GM03348 (cell line): Measurements from ENCODE around the gene EPS8L2.
A peak's percentile ranks its signal among the peaks of the same experiment; 100 is the strongest.
"Not testable (repeated sequence)": the region's sequence is repeated elsewhere in the genome, so short reads cannot be mapped to it uniquely, and the experiment has no call there.

Experiments used
- DNase-seq: peaks from one replicate; pipeline ENCODE4 v3.0.0; 2012; ENCODE audit warnings: low spot score

Gene EPS8L2

DNA sequence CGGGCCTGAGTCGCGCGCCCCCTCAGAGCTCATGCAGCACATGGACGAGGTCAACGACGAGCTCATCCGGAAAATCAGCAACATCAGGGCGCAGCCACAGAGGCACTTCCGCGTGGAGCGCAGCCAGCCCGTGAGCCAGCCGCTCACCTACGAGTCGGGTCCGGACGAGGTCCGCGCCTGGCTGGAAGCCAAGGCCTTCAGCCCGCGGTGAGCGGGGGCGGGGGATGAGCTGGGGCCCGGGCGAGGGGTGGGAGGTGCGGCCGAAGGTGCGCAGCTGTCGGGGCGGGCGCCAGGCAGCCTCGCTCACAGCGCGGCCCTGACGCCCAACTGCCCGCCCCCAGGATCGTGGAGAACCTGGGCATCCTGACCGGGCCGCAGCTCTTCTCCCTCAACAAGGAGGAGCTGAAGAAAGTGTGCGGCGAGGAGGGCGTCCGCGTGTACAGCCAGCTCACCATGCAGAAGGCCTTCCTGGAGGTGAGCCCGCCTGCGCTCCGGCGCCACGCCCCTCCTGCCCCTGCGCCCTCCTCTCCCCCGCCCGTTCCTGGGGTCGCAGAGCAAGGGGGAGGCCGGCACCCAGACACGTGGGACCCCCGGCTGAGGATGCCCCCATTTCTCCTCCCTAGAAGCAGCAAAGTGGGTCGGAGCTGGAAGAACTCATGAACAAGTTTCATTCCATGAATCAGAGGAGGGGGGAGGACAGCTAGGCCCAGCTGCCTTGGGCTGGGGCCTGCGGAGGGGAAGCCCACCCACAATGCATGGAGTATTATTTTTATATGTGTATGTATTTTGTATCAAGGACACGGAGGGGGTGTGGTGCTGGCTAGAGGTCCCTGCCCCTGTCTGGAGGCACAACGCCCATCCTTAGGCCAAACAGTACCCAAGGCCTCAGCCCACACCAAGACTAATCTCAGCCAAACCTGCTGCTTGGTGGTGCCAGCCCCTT is 20.5 kb downstream of the EPS8L2 start:
- DNase-seq = no peak

DNA sequence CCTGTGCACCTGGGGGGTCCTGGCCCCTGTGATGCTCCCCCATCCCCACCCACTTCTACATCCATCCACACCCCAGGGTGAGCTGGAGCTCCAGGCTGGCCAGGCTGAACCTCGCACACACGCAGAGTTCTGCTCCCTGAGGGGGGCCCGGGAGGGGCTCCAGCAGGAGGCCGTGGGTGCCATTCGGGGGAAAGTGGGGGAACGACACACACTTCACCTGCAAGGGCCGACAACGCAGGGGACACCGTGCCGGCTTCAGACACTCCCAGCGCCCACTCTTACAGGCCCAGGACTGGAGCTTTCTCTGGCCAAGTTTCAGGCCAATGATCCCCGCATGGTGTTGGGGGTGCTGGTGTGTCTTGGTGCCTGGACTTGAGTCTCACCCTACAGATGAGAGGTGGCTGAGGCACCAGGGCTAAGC is 21.3 kb downstream of the EPS8L2 start:
- DNase-seq = no peak

DNA sequence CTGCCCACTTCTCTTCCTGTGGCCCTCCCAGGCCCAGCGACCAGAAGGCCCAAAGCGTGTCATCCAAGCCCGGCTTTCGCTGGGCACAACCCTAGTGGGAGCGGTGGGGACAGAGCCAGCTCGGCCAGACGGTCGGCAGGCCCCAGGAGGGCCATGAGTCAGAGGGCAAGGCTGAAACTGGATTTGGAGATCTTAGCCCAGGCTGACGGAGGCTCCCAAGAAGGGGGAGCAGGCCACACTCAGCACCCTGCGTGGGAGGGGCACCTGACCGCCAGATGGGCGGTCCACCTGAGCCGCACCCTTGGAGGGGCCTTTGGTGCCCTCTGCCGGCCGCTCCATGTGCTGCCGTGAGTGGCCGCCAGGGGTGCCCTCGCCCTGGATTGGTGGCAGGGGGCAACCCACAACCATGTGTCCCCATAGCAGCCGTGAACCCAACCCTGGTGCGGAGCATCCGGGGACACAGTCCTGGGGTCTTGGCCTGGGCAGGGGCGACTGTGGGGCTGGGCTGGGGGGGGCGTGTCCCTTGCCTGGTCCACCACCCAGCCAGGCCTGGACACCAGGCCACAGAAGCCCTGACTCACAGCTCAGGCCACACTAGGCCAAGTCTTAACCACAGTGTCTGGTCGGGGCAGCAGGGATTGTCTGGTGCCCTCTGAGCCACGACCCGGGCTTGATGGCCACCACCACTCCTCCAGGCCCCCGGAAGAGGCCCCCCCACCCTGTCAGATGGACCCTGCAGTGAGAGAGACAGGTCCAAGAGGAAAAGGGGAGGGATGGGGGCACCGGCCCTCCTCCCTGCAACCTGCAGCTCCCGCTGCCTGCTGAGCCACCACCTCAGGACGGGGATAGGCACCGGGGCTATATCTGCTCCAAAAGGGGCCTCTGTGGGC is 22.1 kb downstream of the EPS8L2 start:
- peak; percentile 95 for DNase-seq

DNA sequence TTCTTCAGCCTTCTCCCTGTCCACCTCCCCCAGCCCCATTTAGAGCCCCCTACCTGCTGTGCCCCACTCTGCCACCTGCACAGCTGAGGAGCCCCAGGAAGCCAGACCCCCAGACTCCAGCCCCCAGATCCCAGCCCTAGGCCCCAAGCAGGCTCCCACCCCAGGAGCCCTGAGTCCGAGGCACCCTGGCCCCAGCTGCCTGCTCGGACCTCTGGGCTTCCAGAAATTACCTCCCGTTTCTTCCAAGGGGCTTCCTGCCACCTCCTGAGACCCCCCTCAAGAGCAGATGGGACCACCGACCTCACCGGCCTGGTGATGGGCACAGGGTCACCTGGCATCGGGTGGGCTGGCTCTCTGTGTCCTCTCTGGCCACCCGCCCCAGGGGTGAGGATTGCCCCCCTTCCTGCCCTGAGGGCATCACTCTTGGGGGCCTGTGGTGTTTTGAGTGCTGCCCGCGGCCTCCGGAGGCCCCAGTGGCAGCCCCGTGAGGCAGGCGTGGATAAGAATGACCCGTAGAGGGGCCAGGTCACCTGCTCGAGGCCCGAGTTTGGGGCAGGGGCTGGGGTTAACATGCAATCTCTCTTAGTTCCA is 23.0 kb downstream of the EPS8L2 start:
- peak; percentile 2 for DNase-seq

DNA sequence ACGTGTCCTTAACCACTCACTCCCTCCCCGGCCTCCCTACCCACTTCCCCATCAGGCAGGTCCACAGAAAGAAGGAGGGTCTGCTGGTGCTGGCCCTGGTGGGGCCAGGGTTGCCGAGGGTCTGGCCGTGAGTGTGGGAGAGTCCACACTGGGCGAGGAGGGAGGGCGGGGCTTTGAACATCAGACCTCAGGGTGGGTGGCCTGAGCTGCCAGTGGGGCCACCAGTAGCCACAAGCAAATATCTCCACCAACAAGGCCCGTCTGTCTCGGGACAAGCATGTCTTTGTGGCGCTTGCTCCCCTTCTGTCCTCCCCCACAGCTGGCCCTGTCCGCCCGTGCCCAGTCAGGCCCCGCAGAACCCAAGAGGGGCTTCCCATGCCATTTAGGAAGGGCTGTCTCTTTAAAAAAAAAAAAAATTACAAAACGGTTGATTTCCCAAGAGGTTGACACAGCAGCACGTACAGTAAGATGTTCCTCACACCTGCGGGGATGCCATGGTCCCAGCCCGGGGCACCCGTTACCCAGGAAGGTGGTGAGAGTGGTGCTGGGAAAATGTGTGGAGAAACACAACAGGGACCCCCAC is 23.6 kb downstream of the EPS8L2 start:
- no peak for DNase-seq

DNA sequence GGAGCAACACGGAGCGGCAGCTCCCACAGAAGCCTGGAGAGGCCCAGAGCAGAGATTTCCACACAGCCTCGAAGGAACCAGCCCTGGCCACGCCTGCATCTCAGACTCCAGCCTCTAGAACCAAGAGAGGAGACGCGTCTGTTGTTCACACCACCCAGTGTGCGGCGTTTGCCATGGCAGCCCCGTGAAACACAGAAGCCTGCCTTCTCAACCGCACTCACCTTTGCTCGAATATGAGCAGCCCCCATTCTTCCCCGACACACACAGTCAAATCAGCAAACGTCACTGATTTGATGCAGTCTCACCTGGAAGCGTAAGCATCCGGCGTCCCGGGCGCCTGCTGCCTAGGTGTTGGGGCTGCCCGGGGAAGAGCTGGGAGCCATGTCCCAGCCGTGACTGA is 27.0 kb downstream of the EPS8L2 start:
- peak; percentile 3 for DNase-seq

DNA sequence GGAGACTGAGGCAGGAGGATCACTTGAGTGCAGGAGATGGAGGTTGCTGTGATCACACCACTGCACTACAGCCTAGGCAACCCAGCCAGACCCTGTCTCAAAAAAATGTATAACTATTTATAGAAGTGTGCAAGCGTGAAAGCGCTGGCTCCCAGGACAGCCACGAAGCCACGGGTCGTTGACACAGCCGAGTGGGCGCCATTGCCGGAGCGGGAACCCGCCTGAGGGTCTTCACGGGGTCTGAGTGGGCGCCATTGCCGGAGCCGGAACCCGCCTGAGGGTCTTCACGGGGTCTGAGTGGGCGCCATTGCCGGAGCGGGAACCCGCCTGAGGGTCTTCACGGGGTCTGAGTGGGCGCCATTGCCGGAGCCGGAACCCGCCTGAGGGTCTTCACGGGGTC is 28.5 kb downstream of the EPS8L2 start:
- DNase-seq = not testable (repeated sequence)

DNA sequence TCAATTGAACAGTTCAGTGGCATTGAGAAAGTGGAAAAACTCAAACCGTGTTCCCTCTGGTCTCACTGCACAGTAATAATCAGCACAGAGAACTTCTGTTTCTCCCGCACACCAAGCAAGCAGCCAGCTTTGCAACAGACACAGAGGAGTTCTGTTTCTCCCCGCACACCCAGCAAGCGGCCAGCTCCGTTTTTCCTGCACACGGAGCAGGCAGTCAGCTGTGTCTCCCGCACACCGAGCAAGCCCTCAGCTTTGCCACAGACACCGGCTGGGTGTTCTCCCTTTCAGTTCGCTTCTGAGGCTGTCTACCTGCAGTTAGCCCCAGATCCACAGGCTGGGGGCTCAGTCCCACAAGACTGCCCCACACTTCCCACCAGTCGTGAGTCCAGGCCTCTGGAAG is 31.3 kb downstream of the EPS8L2 start:
- DNase-seq = no peak

DNA sequence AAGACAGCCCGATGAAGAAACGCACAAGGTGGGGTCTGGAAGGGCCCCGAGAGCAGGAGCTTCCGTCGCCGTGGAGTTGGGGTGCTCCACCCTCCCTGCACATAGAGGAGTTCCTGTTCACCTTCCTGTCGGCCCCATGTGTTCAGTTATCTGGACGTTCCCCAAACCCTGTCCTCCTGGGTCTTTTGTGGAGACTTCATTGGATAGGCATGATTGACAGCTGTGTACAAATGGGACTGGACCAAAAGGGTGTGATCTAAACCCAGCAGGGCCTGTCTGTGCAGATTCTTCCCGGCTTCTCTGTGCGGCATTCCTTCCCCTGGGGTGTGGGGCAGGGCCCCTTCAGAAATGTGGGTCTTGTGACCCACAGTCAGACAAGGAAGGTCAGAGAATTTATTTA is 31.9 kb downstream of the EPS8L2 start:
- not testable (repeated sequence) for DNase-seq

DNA sequence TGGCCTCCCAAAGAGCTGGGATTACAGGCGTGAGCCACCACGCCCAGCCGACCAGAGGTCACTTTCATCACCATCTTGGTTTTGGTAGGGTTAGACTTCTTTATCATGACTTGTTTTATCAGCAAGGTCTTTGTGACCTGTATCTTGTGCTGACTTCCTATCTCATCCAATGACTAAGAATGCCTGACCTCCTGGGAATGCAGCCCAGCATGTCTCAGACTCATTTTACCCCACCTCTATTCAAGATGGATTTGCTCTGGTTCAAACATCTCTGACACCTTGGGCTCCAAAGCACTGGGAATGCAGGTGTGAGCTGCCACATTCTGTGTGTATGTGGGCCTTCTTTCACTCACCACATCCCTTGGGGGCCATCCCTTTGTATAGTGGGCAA is 36.1 kb downstream of the EPS8L2 start:
- DNase-seq = no peak

DNA sequence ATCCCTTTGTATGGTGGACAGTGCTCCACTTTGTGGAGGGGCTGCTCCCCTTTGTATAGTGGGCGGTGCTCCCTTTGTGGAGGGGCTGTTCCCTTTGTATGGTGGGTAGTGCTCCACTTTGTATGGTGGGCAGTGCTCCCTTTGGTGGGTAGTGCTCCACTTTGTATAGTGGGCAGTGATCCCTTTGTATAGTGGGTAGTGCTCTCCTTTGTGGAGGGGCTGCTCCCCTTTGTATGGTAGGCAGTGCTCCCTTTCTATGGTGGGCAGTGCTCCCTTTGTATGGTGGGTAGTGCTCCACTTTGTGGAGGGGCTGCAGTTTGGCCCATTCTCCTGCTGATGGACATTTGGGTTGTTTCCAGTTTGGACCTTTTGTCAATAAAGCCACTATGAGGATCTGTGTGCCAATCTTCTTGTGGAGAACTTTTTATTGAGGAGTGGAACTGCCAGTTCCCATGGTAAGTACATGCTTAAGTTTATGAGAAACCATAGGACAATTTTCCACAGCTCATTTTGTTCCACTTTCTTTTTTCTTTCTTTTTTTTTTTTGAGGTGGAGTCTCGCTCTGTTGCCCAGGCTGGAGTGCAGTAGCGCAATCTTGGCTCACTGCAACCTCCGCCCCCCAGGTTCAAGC is 36.7 kb downstream of the EPS8L2 start:
- DNase-seq = no peak

DNA sequence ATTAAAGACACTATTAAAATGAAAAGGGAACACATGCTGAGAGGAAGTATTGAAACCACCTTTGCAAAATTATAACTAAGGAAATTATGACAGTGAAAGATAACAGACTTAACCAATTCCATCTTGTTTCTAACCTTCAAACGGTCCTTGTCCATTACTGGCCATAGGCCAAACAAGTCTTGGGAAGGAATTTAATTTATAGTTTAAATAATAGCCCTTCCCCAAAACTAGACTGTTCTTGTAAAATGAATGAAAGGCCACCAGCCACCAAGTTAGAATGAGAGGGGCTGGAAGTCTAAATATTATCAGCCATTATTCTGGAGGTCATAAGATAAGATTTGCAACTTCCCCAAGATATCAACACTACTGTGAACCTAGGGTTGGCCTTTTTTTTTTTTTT is 39.4 kb downstream of the EPS8L2 start:
- no peak for DNase-seq

DNA sequence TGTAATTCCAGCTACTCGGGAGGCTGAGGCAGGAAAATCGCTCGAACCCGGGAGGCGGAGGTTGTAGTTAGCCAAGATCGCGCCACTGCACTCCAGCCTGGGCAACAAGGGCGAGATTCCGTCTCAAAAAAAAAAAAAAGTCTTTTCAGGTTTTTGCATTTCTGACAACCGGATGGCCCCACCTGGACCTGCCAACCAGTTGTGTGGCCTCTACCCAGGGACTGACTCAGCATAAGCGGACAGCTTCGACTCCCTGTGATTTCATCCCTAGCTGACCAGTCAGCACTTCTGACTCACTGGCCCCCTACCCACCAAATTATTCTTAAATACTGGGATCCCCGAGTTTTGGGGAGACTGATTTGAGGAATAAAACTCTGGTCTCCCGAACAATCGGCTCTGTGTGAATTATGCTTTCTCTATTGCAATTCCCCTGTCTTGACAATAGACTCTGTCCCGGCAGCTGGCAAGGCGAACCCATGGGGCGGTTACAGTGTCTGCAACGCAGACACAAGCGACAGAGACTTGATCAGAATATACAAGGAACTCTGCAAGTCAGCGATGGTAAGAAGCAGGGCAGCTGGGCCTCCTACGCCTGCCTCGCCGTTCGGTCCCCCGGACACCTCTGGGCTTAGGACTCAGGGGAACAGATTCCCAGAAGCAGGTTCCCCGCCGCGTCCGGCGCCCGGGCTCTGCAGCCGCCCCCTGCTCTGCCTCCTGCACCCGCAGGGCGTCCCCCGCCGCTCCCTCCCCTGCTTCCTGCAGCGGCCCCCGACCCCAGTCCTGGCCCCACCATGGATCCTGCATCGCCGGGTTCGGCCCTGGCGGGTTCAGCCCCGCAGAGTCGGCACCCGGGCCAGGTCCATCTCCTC is 40.5 kb downstream of the EPS8L2 start:
- peak; percentile 41 for DNase-seq

DNA sequence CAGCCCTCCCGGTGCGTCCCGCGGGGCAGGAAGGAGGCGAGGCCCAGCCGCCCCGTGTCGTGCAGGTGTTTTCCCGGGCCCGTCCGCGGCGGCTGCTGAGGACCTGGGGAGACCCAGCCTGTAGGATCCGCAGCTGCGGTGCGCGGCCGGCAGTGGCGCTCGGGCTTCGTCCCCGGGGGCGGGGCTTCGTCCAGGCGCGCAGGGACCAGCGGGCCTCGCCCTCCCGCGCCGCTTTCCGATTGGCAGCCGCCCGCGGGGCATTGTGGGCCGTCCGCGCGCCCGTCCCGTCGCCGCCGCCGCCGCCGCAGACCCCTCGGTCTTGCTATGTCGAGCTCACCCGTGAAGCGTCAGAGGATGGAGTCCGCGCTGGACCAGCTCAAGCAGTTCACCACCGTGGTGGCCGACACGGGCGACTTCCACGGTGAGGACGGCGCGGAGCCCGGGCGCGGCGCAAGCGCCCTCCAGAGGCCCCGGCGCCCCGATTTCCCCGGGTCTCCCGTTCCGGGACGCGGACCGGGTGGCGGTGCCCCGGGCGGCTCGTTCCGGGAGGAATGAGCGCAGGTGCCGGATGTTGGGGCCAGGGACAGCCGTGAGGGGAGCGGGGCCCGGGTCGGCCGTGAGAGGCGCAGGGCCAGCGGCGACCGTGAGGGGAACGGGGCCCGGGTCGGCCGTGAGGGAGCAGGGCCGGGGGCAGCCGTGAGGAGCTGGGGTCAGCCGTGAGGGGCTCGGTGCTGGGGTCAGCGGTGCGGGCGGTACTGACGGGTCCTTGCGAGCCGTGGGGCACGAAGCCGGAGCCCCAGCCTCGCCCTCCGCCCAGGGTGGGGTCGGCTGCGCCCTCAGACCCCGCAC is 41.4 kb downstream of the EPS8L2 start, which contains the start of gene TALDO1:
TSS of gene TALDO1 (plus strand) at position 307 of the 849 bp plus-strand sequence. CDS start at position 325, 18 bp downstream.
- DNase-seq = peak; percentile 98

DNA sequence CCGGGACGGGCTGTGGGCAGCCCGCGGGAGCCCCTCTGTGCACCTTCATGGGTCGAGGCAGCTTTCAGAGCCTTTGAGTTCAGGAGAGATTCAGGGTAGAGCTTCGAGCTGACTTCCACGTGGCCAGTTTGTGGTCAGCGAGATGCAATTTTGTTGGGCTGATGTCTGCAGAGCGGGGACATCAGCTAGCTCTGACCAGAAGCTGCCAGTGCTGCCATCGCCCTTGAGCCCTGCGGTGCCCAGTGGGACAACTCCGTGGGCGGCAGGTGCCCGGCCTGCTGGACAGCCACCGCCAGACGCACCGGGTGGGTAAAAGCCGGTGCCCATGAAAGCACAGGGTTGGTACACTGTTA is 42.0 kb downstream of the EPS8L2 start:
- peak; percentile 46 for DNase-seq

DNA sequence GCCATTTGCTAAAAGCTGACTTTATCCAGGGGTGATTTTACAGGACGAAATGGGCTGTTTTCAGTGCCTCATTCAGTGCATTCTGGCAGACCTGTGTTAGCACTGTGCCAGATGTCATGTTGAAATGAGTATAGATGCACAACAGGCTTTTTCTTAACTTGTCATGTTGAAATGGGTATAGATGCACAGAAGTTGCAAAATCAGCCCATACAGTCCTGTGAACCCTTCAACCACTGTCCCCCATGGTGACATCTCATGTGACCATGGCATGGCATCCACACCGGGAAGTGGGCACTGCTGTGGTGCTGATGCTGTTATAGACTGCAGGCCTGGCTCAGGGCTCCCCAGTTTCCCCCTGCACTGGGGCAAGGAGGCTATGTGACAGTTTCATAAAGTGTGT is 43.7 kb downstream of the EPS8L2 start:
- DNase-seq = no peak

DNA sequence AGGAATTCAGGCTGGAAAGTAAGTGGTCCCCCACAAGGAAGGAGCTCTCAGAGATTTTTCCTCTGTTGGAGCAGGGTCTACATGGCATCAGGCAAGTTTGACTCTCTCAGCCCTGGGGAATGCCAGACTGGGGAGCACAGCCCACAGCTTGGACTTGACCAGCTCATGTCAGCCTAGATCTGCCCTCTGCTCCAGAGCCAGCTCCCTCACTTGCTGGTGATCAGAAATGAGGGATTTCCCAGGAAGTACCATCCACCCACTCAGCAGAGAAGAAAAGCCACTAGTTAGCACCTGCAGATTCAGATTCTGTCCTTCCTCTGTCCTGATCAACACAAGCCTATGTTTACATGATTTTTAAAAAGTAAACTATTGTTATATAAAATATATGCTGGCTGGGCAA is 54.2 kb downstream of the EPS8L2 start:
- DNase-seq = no peak

DNA sequence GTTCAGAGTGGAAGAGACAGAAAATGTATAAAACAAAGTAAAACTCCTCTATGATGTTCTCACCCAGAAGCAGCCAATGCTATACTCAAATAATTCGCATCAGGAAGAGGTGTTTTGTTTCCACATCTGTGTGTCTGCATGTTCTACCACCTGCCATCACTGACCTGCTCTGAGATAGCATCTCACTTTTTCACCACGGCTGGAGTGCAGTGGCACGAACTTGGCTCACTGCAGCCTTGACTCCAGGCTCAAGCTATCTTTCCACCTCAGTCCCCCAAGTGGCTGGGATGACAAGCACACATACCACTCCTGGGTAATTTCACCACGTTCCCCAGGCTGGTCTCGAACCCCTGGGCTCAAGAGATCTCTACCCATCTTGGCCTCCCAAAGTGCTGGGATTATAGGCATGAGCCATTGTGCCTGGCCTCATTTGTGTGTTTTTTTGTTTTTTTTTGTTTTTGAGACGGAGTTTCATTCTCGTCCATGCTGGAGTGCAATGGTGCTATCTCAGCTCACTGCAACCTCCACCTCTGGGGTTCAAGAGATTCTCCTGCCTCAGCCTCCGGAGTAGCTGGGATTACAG is 55.6 kb downstream of the EPS8L2 start:
- no peak for DNase-seq

DNA sequence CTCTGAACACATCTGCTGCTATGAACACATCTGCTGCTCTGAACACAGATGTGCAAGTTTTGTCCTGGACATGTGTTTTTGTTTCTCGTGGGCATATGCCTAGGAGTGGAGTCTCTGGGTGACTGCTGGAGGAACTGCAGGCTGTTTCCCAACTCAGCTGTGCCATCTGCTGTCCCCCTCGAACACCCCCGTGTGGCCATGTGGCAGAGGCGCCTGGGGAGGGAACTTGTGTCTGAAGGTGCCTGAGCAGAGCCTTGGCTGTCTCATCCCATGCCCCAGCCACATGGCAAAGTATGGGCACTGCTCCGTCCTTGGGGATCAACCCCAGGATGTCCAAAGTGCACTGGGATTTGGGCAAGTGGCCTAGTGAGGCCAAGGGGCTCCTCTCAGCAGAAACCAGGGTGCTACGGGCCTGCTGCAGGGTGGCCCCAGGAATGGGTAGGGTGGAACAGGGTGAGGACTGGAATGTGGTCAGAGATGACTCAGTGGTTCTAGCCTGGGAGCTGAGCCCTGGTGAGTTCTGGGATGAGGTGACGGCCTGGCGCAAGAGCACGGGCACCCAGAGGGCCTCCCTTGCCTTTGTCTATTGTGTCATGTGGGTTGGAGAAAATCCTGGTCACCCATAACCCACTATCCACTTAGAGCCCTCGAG is 56.5 kb downstream of the EPS8L2 start:
- peak; percentile 91 for DNase-seq
